Hematopoietic multipotent progenitor cell treated with erythropoietin and hydrocortisone succinate and interleukin-3 and kit ligand, for 8 days (in vitro differentiated cells): Measurements from ENCODE around the gene ECM1.

Source experiments
- DNase-seq: peaks from one replicate; pipeline ENCODE4 v3.0.0-alpha.2; 2015

Gene ECM1

GRCh38 chr1:150513351-150513791 is 5.5 kb downstream of the ECM1 start:
- DNase-seq = peak; percentile 68

GRCh38 chr1:150514260-150514659 is 6.4 kb downstream of the ECM1 start:
- no peak for DNase-seq

- no peak for DNase-seq
Observed at GRCh38 chr1:150514913-150515327, 7.0 kb downstream of the ECM1 start.

- peak; percentile 95 for DNase-seq
Observed at GRCh38 chr1:150515328-150516049, 7.6 kb downstream of the ECM1 start, which contains the start of gene FALEC. FALEC (plus strand) TSS chr1:150515752.

- peak; percentile 15 for DNase-seq
Observed at GRCh38 chr1:150516050-150516591, 8.2 kb downstream of the ECM1 start.

- DNase-seq = peak; percentile 31
Observed at GRCh38 chr1:150516616-150517015, 8.7 kb downstream of the ECM1 start.

- no peak for DNase-seq
Observed at GRCh38 chr1:150521196-150521968, 13.5 kb downstream of the ECM1 start.

- DNase-seq = no peak
Observed at GRCh38 chr1:150525348-150525747, 17.4 kb downstream of the ECM1 start.

GRCh38 chr1:150528196-150528595 is 20.3 kb downstream of the ECM1 start:
- DNase-seq = no peak

- DNase-seq = no peak
Observed at GRCh38 chr1:150529017-150529416, 21.1 kb downstream of the ECM1 start.

GRCh38 chr1:150530491-150531159 is 22.7 kb downstream of the ECM1 start:
- no peak for DNase-seq

GRCh38 chr1:150532860-150533259 is 25.0 kb downstream of the ECM1 start:
- no peak for DNase-seq

GRCh38 chr1:150534002-150534401 is 26.1 kb downstream of the ECM1 start:
- no peak for DNase-seq

GRCh38 chr1:150535511-150536287 is 27.8 kb downstream of the ECM1 start:
- DNase-seq = no peak

- DNase-seq = no peak
Observed at GRCh38 chr1:150536836-150537731, 29.2 kb downstream of the ECM1 start.

GRCh38 chr1:150537732-150538684 is 30.1 kb downstream of the ECM1 start:
- no peak for DNase-seq

- DNase-seq = no peak
Observed at GRCh38 chr1:150543500-150544143, 35.7 kb downstream of the ECM1 start.

GRCh38 chr1:150544204-150544603 is 36.3 kb downstream of the ECM1 start:
- no peak for DNase-seq

- DNase-seq = peak; percentile 81
Observed at GRCh38 chr1:150545486-150546032, 37.6 kb downstream of the ECM1 start.
